Ramos (cell line): Measurements from ENCODE around the gene GRPEL1.

Experiments
- in situ Hi-C: fragments of 300-500 bp; cut with MboI; formaldehyde crosslinking; loops from one replicate; pipeline ENCODE4 v1.14.3; 2022; ENCODE audit warnings: low sequenced_read_pairs; ENCODE audit not compliant: unreplicated experiment

The GRPEL1 gene

DNA sequence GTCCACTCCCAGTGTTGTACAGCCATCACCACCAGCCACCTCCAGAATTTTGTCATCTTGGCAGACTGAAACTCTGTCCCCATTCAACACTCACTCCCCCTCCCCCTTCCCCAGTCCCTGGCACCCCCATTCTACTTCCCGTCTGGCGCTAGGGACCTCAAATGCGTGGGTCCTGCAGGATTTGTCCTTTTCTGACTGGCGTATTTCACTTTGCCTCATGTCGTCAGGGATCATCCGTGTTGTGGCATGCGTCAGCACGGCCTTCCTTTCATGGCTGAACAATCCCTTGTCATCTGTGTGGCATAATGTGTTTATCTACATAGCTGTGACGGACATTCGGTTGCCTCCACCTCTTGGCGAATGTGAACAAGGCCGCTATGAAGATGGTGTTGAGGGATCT is 19.2 kb downstream of the GRPEL1 start:
- in situ Hi-C loops: no loop called here

DNA sequence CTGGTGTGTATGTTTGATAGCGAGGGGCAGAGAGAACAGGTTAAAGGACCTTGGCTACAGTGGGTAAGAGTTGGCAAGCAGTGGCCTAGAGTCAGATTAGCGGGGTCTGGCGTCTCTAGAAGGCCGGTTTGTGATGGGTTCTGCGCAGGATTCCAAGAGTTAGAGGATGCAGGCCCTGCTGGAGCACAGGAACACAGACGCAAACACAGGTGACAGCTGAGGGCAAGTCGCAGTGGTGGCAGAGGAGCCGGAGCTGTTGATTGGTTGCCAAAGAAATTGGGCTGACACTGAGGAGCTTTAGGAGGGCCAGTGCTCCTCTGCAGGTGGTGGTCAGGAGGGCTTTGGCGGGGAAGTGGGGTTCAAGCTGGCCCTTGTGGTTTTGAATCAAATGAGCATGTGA is 20.9 kb downstream of the GRPEL1 start:
- in situ Hi-C loops: no loop called here

DNA sequence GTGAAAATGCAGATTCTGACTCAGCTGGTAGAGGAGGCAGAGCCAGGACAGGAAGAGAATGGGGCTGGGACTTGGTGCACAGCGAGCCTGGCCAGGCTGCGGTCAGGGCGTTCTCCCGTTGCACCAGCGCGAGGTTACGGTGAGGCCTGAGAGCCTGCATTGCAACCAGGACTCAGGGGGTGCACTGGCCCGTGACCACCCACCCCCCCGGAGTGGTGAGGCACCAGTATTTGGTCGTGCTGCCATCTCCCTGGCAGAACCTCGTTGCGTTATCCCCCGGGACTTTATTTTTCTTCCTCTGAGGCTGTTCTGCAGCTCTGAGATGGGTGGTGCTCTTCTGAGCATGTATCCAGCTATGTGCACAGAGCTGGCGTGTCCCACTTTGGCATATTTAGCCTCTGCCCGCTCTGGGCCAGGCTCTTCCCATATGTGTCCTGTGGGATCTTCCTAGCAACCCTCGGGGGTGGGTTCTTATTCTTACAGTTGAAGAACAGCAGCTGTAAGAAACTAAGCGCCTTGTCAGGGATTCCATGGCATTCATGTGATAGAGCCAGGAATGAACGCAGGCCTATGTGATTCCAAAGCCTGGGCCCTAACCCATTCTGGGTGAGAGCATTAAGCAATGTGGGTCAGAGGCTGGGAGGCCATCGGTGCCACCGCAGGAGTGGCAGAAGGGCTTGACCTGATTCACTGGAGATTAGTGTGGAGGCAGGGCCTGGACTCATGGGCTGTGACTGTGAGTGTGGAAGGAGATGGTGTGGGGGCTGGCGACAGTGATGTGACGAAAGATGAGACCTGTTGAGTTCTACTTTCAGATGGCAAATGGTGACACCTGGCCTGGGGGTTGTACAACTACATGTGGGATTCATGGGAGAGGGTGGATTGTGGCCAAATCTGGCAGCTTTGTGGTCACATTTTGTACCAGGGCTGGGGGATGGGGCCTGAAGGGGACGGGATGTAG is 21.6 kb downstream of the GRPEL1 start:
- in situ Hi-C loops: no loop called here

DNA sequence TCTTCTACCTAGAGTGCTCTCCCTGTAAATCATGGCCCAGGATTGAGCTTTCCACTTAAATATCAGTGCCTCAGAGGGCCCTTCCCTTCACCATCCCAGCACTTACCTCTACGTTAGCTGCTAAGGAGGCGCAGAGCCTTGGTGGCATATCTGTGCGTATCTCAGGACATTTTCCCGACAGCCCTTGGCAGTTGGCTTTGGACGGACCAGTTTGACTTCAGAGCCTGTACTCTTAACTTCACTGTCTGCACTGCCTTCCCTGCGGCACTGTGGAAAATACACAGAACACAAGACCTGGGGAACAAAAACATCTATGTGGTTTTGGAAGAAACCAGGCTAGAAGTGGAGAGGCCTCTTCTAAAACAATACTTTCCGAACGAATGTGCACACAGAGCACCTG is 22.3 kb downstream of the GRPEL1 start:
- in situ Hi-C loops: no loop called here

DNA sequence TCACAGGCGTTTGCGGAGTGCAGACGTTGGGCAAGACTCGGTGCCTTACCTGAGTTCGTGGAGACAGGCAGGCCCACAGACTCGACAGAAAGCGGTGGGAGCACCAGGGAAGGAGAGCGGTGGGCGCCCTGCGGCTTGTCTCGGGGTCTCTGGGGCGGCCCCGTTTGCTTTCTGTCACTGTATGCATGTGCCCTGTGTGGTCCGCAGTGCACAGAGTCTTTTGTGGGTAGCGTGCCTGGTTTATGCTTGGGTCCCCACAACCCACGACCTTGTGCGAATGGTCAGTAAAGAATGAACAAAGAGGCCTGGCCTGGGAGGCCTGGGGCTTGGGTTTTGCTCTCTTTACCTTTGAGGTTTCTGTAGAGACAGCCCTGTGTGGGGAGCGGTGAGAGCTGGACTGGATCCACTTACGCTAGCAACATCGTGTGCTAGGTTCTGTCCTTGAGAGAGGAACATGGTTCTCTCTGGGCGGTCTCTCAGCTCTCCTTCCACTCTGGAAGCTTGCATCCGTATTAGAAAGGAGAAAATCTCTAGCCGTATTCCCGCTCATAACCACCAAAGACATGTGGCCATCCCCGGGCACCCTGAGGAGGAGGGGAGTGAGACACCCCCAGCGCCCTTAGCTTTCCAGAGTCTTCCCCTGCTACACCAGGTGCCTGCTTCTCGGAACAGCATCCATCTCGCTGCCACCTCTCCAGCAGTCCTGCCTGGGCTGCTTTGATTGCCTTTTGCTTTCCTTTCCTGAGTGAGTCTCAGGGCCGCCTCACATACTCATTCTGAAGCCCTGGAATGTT is 23.5 kb downstream of the GRPEL1 start:
- in situ Hi-C loops: no loop called here

DNA sequence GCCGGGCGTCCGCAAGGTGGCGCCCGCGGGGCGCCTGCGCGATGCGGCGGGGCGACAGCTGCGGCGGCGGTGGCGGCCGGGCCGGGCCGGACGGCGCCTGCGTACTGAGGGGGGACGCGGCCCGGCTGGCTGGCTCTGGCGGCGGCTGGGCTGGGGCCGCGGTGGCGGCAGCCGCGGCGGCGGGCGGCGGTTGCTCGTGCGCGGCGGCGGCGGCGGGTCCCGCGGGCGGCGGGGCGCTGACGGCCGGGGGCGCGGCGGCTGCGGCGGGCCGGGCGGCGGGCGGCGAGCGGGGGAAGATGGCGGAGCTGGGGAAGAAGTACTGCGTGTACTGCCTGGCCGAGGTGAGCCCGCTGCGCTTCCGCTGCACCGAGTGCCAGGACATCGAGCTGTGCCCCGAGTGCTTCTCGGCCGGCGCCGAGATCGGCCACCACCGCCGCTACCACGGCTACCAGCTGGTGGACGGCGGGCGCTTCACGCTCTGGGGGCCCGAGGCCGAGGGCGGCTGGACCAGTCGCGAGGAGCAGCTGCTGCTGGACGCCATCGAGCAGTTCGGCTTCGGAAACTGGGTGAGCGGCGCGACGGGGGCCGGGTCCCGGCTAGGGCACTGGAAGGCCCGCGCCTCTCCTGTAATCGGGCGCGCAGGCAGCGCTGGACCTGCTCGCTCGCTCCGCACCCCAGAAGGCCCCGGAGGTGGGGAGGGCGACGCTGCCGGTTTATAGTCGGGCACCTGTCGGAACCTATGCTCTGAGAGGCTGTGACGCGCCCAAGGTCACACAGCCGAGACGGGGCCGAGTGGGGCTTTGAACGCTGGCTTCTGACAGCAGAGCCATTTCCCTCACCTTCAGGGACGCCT is 24.4 kb downstream of the GRPEL1 start, which contains the start of gene TADA2B:
TSS of gene TADA2B (plus strand) at position 89 of the 853 bp plus-strand sequence. CDS start at position 297, 208 bp downstream.
- in situ Hi-C loops: no loop called here

DNA sequence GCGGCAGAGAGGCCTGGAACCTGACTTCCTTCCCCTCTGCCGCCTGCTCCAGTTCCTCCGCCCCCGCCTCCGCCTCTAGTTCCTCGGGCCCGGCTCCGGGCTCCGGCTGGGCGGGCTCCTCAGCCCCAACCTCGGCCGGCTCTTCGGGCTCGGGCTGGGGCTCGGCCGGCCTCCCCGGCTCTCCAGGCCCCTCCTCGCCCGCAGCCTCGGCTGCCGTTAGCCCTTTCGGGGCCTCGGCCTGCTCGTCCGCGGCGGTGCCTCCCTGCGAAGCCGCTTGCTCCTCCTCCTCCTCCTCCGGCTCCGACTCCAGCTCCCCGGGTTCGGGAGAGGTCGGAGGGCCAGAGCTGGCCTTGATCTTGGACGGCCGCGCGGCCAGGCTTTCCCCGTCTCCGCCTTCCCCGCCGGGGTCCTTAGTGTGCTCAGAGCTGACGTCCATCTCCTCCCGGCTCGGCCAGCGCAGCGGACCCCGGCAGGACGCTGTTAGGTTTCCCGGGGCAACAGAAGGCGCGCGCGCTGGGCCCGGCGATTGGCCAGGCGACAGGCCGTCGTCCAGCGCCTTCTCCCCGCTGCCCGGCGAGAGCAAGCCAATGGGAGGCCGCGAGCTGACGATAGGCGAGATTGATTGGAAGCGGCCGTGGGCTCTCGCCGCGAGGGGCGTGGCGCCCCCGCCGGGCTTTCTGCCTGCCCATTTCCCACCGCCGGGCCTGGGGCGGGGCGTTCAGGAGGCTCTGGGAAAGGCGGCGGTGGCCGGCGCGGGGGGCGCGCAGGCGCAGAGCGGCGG is 25.2 kb downstream of the GRPEL1 start:
- in situ Hi-C loops: no loop called here

DNA sequence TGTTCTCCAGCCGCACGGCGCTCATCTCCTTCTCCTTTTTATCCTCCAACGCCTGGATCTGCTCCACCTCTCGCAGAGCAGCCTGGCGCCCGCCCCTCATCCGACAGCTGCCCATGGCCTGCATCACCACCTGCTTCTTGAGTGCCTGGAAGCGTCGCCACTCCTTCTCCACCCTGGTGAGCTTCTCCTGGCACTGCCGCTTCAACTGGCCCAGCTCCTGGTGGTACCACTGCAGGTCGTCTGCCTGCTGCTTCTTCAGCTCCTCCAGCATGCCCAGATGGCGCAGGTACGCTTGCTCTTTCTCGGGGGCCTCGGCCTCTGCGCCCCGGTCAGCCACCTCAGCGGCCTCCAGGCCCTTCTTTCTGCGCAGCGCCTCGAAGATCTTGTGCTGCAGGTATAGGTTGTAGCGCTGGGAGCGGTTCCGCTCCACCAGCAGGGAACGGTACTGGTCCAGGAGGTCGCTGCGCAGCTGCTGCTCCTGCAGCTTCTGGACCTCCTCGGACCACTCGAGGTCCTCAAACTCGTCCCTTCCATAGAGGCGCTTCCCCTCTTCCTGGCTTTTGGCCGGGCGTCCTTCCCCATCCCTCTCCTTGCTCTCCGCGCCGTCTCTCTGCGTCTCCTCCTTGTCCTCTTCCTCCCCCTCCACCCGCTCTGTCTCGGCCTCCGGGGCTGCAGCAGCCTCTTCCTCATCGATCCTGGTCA is 25.9 kb downstream of the GRPEL1 start:
- in situ Hi-C loops: no loop called here

DNA sequence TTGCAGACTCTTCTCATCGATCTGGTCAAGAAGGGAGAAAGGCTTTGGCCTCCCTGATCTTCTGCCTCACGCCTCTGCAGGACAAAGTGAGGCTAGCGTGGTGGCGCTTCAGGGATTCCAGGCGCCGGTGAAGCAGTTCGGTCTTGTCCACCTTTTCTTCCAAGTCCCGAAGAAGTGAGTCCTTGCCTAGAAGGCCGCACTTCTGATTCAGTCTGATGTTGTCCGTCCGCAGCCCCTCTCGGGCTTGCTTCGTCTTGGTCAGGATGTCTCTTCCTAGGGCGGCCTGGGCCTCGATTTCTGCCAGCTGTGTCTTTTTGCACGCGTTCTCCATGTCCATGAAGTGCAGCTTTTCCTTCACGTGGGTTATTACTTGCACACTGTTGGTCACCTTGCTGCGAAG is 26.6 kb downstream of the GRPEL1 start:
- in situ Hi-C loops: no loop called here

DNA sequence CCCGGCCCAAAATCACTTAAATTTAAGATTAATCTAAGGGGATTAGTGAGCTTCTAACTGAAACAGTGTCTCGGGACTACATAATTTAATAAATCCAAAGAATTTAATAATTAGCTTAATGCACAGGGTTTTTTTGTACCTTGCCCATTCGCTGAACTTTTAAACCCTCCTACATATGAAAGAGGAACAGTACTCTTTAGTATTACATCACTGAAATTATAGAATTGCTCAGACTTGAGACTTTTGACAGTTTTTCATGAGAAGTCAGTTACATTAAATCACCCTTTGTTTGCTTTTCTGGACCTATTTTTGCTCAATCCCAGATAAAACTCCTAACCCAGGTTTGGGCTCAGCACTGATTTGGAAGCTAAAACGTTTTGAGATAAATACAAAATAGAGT is 27.1 kb downstream of the GRPEL1 start:
- in situ Hi-C loops: no loop called here

DNA sequence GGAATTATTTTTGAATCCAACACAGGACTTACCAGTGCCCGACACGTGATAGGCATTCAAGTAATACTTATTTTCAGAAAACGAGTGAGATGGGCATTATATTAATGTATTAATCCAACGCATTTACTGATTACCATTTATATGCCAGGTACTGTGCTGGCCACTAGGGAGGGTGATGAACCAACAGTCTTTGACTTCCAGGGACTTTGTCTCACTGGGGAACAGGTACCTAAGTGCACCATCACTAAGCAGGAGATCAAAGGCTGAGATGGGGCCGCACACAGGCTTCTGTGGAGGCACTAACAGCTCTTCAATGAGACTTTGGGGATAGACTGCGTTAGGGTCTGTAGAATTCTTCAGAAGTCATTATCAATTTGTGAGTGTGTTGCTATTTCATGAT is 30.4 kb downstream of the GRPEL1 start:
- in situ Hi-C loops: no loop called here

DNA sequence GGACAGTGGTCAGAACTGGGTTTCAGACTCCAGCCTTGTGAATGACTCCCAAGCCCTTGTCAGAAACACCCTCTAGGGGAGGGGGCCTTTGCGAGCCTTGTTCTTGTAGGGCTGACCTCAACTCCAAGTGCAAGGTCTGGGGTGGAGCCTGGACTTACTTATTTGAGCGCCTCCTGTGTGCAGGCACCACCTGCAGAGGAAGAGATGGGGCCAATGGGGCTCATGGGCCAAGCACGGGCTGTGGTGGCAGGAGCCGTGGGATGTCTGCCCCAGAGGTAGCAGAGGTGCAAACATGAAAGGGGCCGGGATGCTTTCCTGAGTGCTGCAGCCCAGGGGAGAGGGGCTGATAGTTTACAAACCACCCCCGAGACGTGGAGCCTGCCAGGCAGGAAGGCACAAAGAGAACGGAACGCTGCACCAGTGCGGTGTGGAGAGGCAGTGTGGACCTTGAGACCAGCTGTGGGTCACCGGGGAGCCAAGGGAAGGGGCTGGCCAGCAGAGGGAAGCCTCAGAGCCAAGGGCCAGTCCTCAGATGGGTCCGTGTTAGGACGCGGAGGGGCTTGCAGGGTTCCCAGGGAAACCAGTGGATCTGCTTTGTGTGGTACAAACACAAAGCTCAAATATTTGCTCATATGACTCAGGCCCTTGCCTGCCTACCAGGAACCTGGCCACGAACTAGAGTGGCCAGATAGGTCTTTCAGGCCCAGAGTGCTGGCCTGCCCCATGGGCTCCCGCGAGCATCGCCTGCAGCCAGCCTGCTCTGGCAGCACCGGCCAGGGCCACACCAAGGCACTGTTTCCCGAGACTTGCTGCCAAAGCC is 33.4 kb downstream of the GRPEL1 start:
- in situ Hi-C loops: no loop called here

DNA sequence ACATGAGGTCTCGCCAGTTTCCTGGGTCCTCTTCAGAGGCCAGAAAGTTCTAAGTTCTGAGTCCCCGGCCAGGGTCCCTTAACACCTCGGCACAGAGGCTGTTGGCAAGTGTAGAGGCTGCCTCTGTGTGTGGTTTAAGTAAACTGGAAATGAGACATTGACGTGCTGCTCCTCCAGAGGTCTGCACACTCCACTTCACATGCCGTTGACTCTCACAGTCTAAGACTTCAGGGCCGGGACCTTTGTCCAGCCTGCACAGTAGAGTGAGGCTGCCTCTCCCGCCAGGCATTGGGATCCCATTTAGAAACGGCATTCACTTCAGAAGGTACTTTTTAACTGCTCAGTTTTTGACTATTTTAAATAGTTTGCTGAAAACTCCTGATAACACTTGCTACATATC is 35.3 kb downstream of the GRPEL1 start:
- in situ Hi-C loops: no loop called here

DNA sequence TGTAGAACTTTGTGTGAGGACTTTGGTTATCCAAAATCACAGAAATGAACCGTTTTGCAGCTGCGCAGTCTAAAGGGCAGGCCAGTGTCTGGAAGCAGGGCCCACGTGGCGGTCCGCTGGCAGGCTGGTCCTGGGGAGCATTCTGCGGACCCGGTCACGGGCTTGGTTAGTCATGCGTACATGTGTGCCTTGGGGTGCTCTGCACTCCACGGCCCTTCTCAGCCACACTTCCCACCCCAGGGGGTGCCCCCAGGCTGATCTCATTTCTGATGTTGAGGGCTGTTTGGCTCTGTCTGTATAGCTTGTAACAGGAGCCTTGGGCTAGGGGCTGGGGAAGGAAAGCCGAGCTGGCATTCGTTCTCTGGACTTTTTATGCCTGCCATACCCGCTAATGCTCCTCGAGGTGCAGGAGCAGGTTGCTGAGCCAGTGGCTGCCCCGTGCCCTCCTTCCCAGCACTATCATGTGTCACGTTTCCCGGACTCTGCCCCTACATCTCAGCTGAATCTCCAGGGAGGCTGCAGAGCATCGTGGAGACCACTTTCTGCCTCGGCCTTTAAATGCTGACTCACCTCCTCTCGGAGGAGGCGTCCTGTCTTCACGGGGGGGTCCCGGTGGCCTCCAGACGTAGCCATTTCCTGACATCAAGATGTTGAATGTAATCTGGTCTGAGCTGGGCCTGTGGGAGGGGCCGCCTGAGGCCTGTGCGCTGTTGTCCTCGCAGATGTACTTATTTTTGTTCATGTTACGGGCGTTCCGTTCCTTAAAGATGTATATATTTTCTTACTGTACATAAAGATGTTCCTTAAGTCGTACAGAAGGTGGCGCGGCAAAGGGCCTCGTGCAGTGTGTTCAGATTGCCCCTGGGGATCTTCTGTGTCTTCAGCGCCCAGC is 36.1 kb downstream of the GRPEL1 start:
- in situ Hi-C loops: no loop called here

DNA sequence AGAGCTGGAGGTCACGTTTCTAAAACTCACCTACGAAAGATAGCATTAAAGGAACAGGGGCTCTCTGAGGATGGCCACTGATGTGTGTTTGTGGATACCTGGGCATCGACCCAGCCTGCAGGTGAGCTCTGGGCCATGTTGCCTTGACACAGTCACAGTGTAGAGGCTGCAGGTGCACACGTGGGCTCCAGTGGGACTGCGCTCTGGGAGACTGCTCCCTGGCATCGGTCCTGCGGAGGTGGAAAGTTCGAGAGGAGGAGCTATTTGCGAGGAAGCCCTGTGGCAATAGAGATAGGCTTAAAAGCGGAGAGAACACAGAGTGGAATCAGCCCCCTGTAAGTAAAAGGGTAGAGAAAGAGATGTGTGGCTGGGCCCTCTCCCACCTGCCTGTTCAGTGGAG is 37.0 kb downstream of the GRPEL1 start:
- in situ Hi-C loops: no loop called here

DNA sequence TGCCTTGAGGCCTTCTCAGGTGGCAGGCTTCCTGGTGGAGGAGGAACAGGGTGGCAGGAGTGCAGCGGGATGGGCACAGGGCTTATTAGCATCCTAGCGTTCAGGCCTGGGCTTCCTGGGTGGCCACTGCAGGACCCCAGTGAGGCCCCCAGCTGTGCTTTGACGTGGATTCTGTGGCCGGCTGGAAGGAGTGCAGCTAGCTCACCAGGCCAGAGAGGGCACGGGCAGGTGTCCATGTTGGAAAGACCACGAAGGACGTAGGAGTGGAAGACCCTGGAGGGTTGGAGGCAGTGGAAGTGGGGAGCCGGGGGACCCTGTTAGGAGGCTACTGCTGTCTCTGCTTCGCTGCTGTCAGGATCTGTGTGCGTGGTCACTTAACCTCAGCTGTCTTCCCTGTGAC is 37.9 kb downstream of the GRPEL1 start:
- in situ Hi-C loops: no loop called here

DNA sequence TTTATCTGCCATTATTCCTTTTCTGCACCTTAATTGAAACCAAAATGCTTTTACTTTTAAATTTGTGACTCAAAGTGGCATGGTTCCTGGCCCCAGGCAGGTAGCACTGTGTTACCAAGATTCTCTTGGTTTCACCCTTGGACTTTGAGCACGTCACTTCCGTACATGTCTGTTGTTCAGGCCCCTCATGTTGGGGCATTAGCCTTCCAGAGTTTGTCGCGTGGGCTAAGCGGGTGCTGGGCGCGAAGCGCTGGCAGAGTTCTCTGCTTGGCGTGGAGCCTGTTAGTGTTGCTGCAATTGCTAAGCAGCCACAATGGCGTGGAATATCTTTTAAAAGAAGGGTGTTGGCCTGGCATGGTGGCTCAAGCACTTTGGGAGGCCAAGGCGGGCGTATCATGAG is 38.7 kb downstream of the GRPEL1 start:
- in situ Hi-C loops: no loop called here
